IMR-90 (cell line): Measurements from ENCODE around the gene SH3RF2. TPM values are rescaled to one million over a fixed set of nuclear protein-coding genes. Genes with fewer than 3 reads are reported as not detected.

Source experiments
- ATAC-seq: fragments of 200-7000 bp; cut with Tn5 transposase; 2 replicates; pipeline ENCODE4 v1.9.1; 2020; ENCODE audit warnings: low read depth, mild to moderate bottlenecking, moderate library complexity
- BruUV-seq: library from RNA; stranded (reverse); fragments of 400-500 nt; replicated peaks from 2 replicates; lab custom pipeline; 2021; lab: Mats Ljungman, UMichigan
- CTCF ChIA-PET: fragments of 300-600 bp; formaldehyde crosslinking; extraction: SDS; loops from one replicate; lab custom pipeline; 2021; ENCODE audit warnings: antibody characterized with exemption; lab: Yijun Ruan, JAX
- POLR2A ChIA-PET: fragments of 300-600 bp; sonication (Branson Sonifier 250); formaldehyde crosslinking; loops from one replicate; lab custom pipeline; 2022; ENCODE audit warnings: antibody characterized with exemption; ENCODE audit not compliant: unreplicated experiment; lab: Charles Lee
- DNase-seq: peaks from one replicate; pipeline ENCODE4 v3.0.0; 2013
- H2AFZ ChIP-seq: replicated peaks from 2 replicates; pipeline ENCODE3; 2013; ENCODE audit warnings: low read length, mild to moderate bottlenecking; ENCODE audit not compliant: poor library complexity
- H2AK5ac ChIP-seq: 2 replicates; pipeline ENCODE4 v1.6.1; 2013; ENCODE audit warnings: low read depth, low read length, inconsistent platforms
- H2AK9ac ChIP-seq: replicated peaks from 2 replicates; pipeline ENCODE3; 2013; ENCODE audit warnings: mild to moderate bottlenecking, low read depth, low read length, moderate library complexity; ENCODE audit not compliant: poor library complexity
- H2BK120ac ChIP-seq: 2 replicates; pipeline ENCODE4 v1.6.1; 2013; ENCODE audit warnings: low read depth, low read length, inconsistent platforms
- H2BK15ac ChIP-seq: 3 replicates; pipeline ENCODE4 v1.6.1; 2013; ENCODE audit warnings: low read depth, low read length, inconsistent platforms
- H2BK20ac ChIP-seq: 2 replicates; pipeline ENCODE4 v1.6.1; 2013; ENCODE audit warnings: low read depth, mild to moderate bottlenecking, inconsistent platforms, low read length, moderate library complexity
- H2BK5ac ChIP-seq: 2 replicates; pipeline ENCODE4 v1.6.1; 2013; ENCODE audit warnings: mild to moderate bottlenecking, low read depth, low read length, inconsistent platforms; ENCODE audit not compliant: poor library complexity, severe bottlenecking
- H3K14ac ChIP-seq: replicated peaks from 2 replicates; pipeline ENCODE4 v1.6.1; 2013; ENCODE audit warnings: low read depth, low read length, inconsistent platforms
- H3K18ac ChIP-seq: 2 replicates; pipeline ENCODE4 v1.6.1; 2013; ENCODE audit warnings: low read depth, low read length, control low read depth
- H3K23ac ChIP-seq: 2 replicates; pipeline ENCODE4 v1.6.1; 2013; ENCODE audit warnings: low read depth, low read length, inconsistent platforms
- H3K27ac ChIP-seq: 2 replicates; pipeline ENCODE4 v1.5.1; 2013; ENCODE audit warnings: mild to moderate bottlenecking, control low read depth, low read length; ENCODE audit not compliant: insufficient read depth
- H3K27me3 ChIP-seq: 2 replicates; pipeline ENCODE4 v1.6.1; 2013; ENCODE audit warnings: low read length; ENCODE audit not compliant: control insufficient read depth, insufficient read depth
- H3K36me3 ChIP-seq: 2 replicates; pipeline ENCODE4 v1.6.1; 2013; ENCODE audit warnings: low read length, mixed read lengths; ENCODE audit not compliant: control insufficient read depth, insufficient read depth
- H3K4ac ChIP-seq: 2 replicates; pipeline ENCODE4 v1.6.1; 2013; ENCODE audit warnings: low read depth, low read length, inconsistent platforms
- H3K4me1 ChIP-seq: 2 replicates; pipeline ENCODE4 v1.6.1; 2013; ENCODE audit warnings: low read length, mixed read lengths; ENCODE audit not compliant: control insufficient read depth, insufficient read depth
- H3K4me2 ChIP-seq: 2 replicates; pipeline ENCODE4 v1.6.1; 2013; ENCODE audit warnings: low read depth, mild to moderate bottlenecking, control low read depth, low read length, moderate library complexity
- H3K4me3 ChIP-seq: 2 replicates; pipeline ENCODE4 v1.5.1; 2013; ENCODE audit warnings: low read depth, mild to moderate bottlenecking, control low read depth, low read length, moderate library complexity; ENCODE audit not compliant: insufficient read depth
- H3K56ac ChIP-seq: 2 replicates; pipeline ENCODE4 v1.6.1; 2013; ENCODE audit warnings: low read length, inconsistent platforms; ENCODE audit not compliant: insufficient read depth; ENCODE audit errors: extremely low read depth
- H3K79me1 ChIP-seq, 2 experiments: 2 replicates each; pipeline ENCODE4 v1.6.1; 2013; ENCODE audit warnings: low read length in 2 of 2, inconsistent platforms in 1 of 2, low read depth in 1 of 2
- H3K9ac ChIP-seq: 2 replicates; pipeline ENCODE4 v1.6.1; 2013; ENCODE audit warnings: low read depth, low read length, control low read depth
- H3K9me1 ChIP-seq: 2 replicates; pipeline ENCODE4 v1.6.1; 2013; ENCODE audit warnings: low read length, inconsistent platforms; ENCODE audit not compliant: insufficient read depth
- H3K9me3 ChIP-seq: 2 replicates; pipeline ENCODE4 v1.6.1; 2013; ENCODE audit warnings: low read length; ENCODE audit not compliant: control insufficient read depth, insufficient read depth
- H4K20me1 ChIP-seq: 2 replicates; pipeline ENCODE4 v1.6.1; 2013; ENCODE audit warnings: low read length, inconsistent platforms; ENCODE audit not compliant: insufficient read depth
- H4K5ac ChIP-seq: 2 replicates; pipeline ENCODE4 v1.6.1; 2013; ENCODE audit warnings: mild to moderate bottlenecking, low read depth, low read length, control low read depth
- H4K8ac ChIP-seq, 2 experiments: 2 replicates each; pipeline ENCODE4 v1.6.1; 2013; ENCODE audit warnings: low read depth in 2 of 2, low read length in 2 of 2, control low read depth in 1 of 2, inconsistent platforms in 1 of 2
- H4K91ac ChIP-seq: 2 replicates; pipeline ENCODE4 v1.6.1; 2013; ENCODE audit warnings: low read depth, low read length, inconsistent platforms; ENCODE audit not compliant: insufficient read depth
- BHLHE40 ChIP-seq: fragments of 150-350 bp; IDR thresholded peaks from 2 replicates; pipeline ENCODE4 v1.6.1; 2016; ENCODE audit warnings: mild to moderate bottlenecking, low read depth, low read length
- CEBPB ChIP-seq: IDR thresholded peaks from 2 replicates; pipeline ENCODE4 v1.6.1; 2012; ENCODE audit warnings: low read depth, low read length, improper control_type of control experiment
- CHD1 ChIP-seq: IDR thresholded peaks from 2 replicates; pipeline ENCODE4 v1.6.1; 2012; ENCODE audit warnings: low read depth, low read length, improper control_type of control experiment
- CTCF ChIP-seq: conservative IDR thresholded peaks from 2 replicates; pipeline ENCODE4 v1.5.1; 2012; ENCODE audit warnings: mild to moderate bottlenecking, low read depth, low read length, improper control_type of control experiment
- ELK1 ChIP-seq: fragments of 150-350 bp; IDR thresholded peaks from 2 replicates; pipeline ENCODE4 v1.6.1; 2016; ENCODE audit warnings: low read depth, mild to moderate bottlenecking, low read length, moderate library complexity, borderline replicate concordance
- FOS ChIP-seq: fragments of 150-350 bp; IDR thresholded peaks from 2 replicates; pipeline ENCODE4 v1.6.1; 2016; ENCODE audit warnings: low read depth, low read length
- MAFK ChIP-seq: IDR thresholded peaks from 2 replicates; pipeline ENCODE4 v1.6.1; 2012; ENCODE audit warnings: low read depth, low read length, improper control_type of control experiment
- MAZ ChIP-seq: IDR thresholded peaks from 2 replicates; pipeline ENCODE4 v1.6.1; 2012; ENCODE audit warnings: low read depth, mild to moderate bottlenecking, low read length, improper control_type of control experiment, moderate library complexity, borderline replicate concordance
- MXI1 ChIP-seq: IDR thresholded peaks from 2 replicates; pipeline ENCODE4 v1.6.1; 2012; ENCODE audit warnings: low read depth, mild to moderate bottlenecking, low read length, moderate library complexity, borderline replicate concordance
- NFE2L2 ChIP-seq: fragments of 150-350 bp; IDR thresholded peaks from 2 replicates; pipeline ENCODE4 v1.6.1; 2016; ENCODE audit warnings: low read depth, mild to moderate bottlenecking, low read length
- POLR2A ChIP-seq: IDR thresholded peaks from 2 replicates; pipeline ENCODE4 v1.6.1; 2012; ENCODE audit warnings: mild to moderate bottlenecking, low read depth, low read length
- RAD21 ChIP-seq: IDR thresholded peaks from 2 replicates; pipeline ENCODE4 v1.6.1; 2012; ENCODE audit warnings: low read length, improper control_type of control experiment
- RCOR1 ChIP-seq: IDR thresholded peaks from 2 replicates; pipeline ENCODE4 v1.6.1; 2012; ENCODE audit warnings: mild to moderate bottlenecking, low read length, improper control_type of control experiment; ENCODE audit not compliant: insufficient replicate concordance
- RFX5 ChIP-seq: IDR thresholded peaks from 2 replicates; pipeline ENCODE4 v1.8.0; 2012; ENCODE audit warnings: low read depth, mild to moderate bottlenecking, low read length, moderate library complexity
- SMC3 ChIP-seq: fragments of 150-350 bp; IDR thresholded peaks from 2 replicates; pipeline ENCODE4 v1.6.1; 2016; ENCODE audit warnings: low read depth, mild to moderate bottlenecking, antibody characterized with exemption, low read length, moderate library complexity
- USF2 ChIP-seq: fragments of 150-350 bp; IDR thresholded peaks from 2 replicates; pipeline ENCODE4 v1.6.1; 2017; ENCODE audit warnings: mild to moderate bottlenecking, antibody characterized with exemption, low read length, low read depth
- WGBS, 2 experiments: methylation state at CpG; one replicate each; pipeline versions ENCODE4 v1.1.5 to v1.1.7; 2013; ENCODE audit warnings: missing lambda C conversion rate in 2 of 2; ENCODE audit not compliant: insufficient read length in 1 of 2; ENCODE audit errors: extremely low coverage in 2 of 2; 5-methylcytosine and 5-hydroxymethylcytosine counted together
- dilution Hi-C: fragments of 300-500 bp; cut with HindIII; formaldehyde crosslinking; loops from one replicate; pipeline ENCODE4 v1.14.3; 2018; ENCODE audit warnings: low sequenced_read_pairs; ENCODE audit not compliant: unreplicated experiment
- in situ Hi-C: fragments of 300-500 bp; cut with MboI; formaldehyde crosslinking; loops from 3 replicates; pipeline ENCODE4 v1.14.3; 2019; ENCODE audit warnings: low sequenced_read_pairs, inconsistent platforms, mixed read lengths
- intact Hi-C: fragments of 100-400 bp; cut with micrococcal nuclease; formaldehyde crosslinking; loops from 2 replicates; pipeline ENCODE4 v1.10.0; 2022
- polyA plus RNA-seq, 3 experiments: library from polyadenylated mRNA; depleted of rRNA; stranded (reverse); fragments of >200 nt; gene quantifications; 2 replicates each; pipeline ENCODE4 v1.2.3, GENCODE V29; 2012; ENCODE audit warnings: low replicate concordance in 1 of 3
- total RNA-seq: library from RNA; depleted of rRNA; stranded (reverse); fragments of >200 nt; gene quantifications from 2 replicates; pipeline ENCODE4 v1.2.3, GENCODE V29; 2012

The SH3RF2 gene
- total and polyA plus RNA-seq, 2 of the 4 experiments (the other 2 are of a cell fraction): 1.3 to 1.7 TPM

DNA sequence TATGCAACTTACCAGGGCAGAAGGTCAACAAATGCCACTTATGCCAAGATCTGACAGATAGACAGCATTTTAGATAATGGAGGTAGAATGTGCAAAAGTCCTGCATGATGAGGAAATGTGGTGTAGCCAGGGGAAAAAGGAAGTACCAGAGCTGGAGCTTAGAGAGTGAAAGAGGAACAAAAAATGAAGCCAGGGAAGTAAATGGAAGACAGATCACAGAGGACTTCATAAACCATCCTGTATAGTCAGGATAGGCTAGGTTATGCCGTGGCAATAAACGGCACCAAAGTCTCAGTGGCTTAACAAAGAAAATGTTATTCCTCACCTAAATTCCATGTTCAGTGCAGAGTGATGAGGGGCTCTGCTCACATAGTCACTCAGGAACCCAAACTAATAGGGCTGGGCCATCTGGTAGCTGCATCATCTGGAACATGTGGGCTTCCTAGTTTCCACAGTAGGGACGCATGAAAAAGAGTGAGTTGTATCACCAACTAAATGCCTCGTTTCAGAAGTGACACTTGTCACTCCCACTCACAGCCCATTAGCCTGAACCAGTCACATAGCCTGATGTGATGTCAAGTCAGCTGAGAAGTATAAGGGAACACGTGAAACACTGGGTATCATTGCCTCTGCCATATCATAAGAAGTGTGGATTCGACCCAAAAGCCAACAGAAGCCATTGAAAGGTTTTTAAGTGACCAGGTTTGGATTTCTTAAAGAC, 70.3 kb downstream of the SH3RF2 start:
- dilution Hi-C loops (no loop called here), in situ Hi-C loops (no loop called here), intact Hi-C loops (no loop called here)
- ATAC-seq (no peak), DNase-seq (no peak)
- no peak overlapping the region for H3K4me2 ChIP-seq
- TF ChIP-seq RCOR1: no peak
- TF ChIP-seq CHD1: no peak
- no peak for TF ChIP-seq MAZ
- TF ChIP-seq SMC3: no peak
- TF ChIP-seq USF2: no peak
- TF ChIP-seq FOS: no peak
- TF ChIP-seq CTCF: no peak
- no peak for TF ChIP-seq MXI1
- no peak for TF ChIP-seq ELK1
- TF ChIP-seq POLR2A: no peak
- TF ChIP-seq NFE2L2: no peak
- no peak for TF ChIP-seq MAFK
- TF ChIP-seq CEBPB: no peak
- no peak for TF ChIP-seq RFX5
- no peak for TF ChIP-seq RAD21
- TF ChIP-seq BHLHE40: no peak
- H3K4me1 ChIP-seq: no peaks in the 10 kb centered on the region
- no peak overlapping the region for H2AK5ac ChIP-seq
- no peak overlapping the region for H3K27ac ChIP-seq
- no peak overlapping the region for H3K9ac ChIP-seq
- H3K9me3 ChIP-seq: no peaks in the 10 kb centered on the region; the same call in 1 of the 2 replicates
- no peak overlapping the region for H2BK20ac ChIP-seq
- no peak overlapping the region for H3K14ac ChIP-seq
- H2AFZ ChIP-seq: no peak overlapping the region
- no peak overlapping the region for H3K56ac ChIP-seq
- H2BK15ac ChIP-seq: no peak overlapping the region
- no peak overlapping the region for H2AK9ac ChIP-seq
- H3K18ac ChIP-seq: no peak overlapping the region
- no peak overlapping the region for H3K4me3 ChIP-seq
- H3K27me3 ChIP-seq: no peaks in the 10 kb centered on the region
- H3K9me1 ChIP-seq: no peaks in the 10 kb centered on the region
- CTCF ChIA-PET: interaction anchor here (0.6 kb wide), 1 partner anchor 91 kb away, joined by 6 read pairs; no protein-coding TSS in a partner anchor
- no TSS peak for BruUV-seq
- H3K4ac ChIP-seq: no peak overlapping the region
- no peak overlapping the region for H3K23ac ChIP-seq
- H2BK120ac ChIP-seq: no peak overlapping the region
- H3K79me1 ChIP-seq: no peaks in the 10 kb centered on the region
- POLR2A ChIA-PET: no interaction called here
- H4K8ac ChIP-seq: no peak overlapping the region
- no peak overlapping the region for H4K5ac ChIP-seq
- no peak overlapping the region for H2BK5ac ChIP-seq
- H4K91ac ChIP-seq: no peak overlapping the region
- no peaks in the 10 kb centered on the region for H4K20me1 ChIP-seq
- no peaks in the 10 kb centered on the region for H3K36me3 ChIP-seq
- 55% methylated on average over 2 of the region's 6 CpGs; no CpG with 5 or more reads in 1 of the 2 experiments for WGBS, 2 experiments
